Measurements from ENCODE around the gene JPH2. TPM values are rescaled to one million over a fixed set of nuclear protein-coding genes. Genes with fewer than 3 reads are reported as not detected.
"Not testable (repeated sequence)": the region's sequence is repeated elsewhere in the genome, so short reads cannot be mapped to it uniquely, and the experiment has no call there.

Gene JPH2
- under 0.01 TPM for total RNA-seq

DNA sequence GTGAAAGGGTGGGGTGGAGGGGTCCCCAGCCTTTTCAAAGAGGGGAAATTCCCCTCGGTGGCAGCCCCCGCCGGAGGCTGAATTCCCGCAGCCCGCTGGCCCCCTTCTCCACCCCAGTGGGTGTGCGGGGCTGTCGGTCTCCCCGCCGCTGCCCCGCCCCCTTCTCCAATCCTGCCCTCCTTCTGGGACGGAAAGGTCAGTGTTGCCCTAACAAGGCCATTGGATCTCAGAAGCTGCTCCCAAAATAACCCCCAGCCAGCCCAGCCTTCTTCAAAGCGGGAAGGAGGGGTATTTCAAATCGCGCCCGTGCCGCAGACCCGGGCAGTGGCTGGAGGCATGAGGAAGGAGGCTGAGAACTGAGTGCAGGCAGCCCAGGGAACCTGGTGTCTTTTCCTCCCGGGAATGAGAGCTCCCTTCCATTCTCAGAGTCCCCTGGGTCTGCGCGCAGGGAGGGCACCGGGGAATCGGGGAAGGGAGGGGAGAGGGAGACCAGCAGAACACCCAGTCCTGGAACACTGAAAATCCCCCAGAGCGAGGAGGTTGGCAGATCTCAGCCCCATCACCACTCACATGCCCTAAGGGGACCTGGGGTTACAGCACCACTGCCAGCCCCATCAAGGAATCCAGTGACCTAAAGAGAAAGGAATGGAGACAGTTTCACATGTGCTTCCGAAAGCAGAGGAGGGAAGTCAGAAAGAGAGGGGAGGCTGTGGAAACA, at the start of gene JPH2:
Gene JPH2, minus strand, starts transcription at position 135 of the 718 bp plus-strand sequence. CDS start 483 bp downstream, outside the sequence.
- no peak for DNase-seq (ENCODE audit: low read depth in 2 of 3, low spot score in 2 of 3)

DNA sequence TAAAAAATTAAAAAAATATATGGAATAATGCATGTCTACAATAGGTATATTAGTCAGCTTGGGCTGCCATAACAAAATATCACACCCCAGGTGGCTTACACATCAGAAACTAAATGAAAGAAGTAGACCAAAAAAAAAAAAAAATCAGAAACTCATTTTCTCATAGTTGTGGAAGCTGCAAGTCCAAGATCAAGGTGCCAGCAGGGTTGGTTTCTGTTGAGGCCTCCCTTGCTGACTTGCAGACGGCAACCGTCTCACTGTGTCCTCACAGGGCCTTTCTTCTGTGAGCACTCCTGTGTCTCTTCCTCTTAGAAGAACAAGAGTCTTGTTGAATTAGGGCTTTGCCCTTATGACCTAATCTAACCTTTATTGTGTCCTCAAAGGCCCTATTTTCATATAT, 48.7 kb upstream of the JPH2 start:
- no peak for DNase-seq (ENCODE audit: low read depth in 2 of 3, low spot score in 2 of 3)

DNA sequence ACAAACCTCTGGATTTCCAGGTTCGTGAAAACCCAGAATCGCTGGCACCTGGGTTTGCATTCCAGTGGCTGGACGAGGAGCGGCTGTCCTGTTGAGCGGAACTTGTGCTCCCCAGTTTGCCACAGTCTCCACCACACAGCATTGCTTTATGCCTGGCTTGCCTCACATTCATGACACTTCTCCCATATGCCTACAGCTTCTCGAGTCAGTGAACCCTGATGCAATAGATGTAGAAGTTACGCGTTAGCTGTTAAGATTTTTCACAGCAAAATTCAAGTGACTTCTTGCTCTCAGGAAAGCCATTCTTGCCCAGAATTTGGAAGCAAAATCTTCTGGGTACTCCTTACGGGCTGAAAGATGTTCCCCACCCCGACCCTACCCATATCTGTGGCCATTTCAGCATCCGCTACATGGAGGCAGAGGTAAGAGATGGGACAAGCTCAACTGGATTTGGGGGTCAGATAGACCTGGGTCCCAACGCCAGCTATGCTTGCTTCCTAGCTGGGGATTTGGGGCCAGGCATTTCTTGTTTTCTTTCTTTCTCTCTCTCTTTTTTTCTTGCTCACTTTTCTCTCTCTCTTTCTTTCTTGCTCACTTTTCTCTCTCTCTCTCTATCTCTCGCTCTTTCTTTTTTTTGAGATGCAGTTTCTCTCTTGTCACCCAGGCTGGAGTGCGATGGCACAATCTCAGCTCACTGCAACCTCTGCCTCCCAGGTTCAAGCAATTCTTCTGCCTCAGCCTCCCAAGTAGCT, 47.8 kb upstream of the JPH2 start:
- no peak for DNase-seq (ENCODE audit: low read depth in 2 of 3, low spot score in 2 of 3)

DNA sequence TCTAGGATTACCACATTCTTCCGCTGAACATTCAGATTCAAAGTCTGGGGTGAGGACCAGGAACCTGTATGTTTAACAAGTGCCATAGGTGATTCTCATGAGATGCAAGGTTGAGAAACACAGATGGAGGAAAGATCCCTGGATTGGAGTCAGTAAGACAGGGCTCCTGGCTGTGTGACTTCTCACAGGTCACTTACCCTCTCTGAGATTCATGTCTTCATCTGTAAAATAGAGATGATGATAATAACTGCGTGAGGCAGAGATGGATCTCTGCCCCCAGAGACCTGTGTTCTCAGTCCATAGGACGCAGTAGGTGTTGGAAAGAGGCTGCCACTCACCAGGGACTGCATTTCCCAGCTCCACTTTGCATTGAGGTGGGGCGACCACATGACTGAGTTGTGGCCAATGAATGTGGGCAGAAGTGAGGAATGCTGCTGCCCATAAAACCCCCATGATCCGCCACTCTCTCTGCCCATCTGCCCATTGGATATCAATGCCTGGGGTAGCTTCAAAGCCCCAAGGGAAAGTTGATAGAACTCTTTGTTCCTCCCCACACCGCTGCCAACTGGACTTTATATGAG, 46.5 kb upstream of the JPH2 start:
- no peak for DNase-seq (ENCODE audit: low read depth in 2 of 3, low spot score in 2 of 3)

DNA sequence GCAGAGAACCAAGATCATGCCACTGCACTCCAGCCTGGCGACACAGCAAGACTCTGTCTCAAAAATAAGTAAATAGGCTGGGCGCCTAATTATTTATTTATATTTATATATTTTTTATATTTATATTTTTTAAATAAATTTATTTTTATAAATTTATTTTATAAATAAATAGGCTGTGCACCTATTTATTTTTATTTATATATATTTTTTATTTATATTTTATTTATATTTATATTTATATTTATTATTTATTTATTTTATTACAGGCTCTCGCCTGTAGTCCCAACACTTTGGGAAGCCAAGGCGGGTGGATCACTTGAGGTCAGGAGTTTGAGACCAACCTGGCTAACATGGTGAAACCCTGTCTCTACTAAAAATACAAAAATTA, 45.5 kb upstream of the JPH2 start:
- not testable (repeated sequence) for DNase-seq (ENCODE audit: low read depth in 2 of 3, low spot score in 2 of 3)

DNA sequence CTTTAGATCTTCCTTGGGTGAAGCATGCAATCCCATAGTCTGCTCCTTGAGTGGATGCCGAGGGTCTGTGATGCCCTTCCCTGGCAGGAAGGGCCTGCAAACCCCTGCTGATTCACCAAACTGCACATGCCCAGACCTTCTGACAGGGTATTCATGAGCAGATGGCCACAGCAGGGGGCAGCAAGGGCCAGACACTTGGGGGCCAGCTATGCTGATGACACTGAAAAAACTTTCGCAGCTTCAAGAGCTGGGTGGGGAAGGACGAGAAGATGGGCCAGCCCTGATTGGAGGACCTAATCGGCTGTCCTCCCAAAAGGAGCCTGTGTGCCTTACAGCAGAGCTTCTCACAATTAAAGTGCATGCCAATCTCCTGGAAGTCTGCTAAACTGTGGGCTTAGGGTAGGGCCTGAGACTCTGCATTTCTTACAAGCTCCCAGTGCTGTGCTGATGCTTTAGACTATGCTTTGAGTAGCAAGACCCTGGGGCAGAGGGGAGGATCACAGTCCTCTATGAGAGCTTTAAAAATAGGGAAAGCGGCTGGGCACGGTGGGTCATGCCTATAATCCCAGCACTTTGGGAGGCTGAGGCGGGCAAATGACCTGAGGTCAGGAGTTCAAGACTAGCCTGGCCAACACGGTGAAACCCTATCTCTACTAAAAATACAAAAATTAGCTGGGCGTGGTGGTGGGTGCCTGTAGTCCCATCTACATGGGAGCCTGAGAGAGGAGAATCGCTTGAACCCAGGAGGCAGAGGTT, 44.9 kb upstream of the JPH2 start:
- DNase-seq (ENCODE audit: low read depth in 2 of 3, low spot score in 2 of 3) = no peak

DNA sequence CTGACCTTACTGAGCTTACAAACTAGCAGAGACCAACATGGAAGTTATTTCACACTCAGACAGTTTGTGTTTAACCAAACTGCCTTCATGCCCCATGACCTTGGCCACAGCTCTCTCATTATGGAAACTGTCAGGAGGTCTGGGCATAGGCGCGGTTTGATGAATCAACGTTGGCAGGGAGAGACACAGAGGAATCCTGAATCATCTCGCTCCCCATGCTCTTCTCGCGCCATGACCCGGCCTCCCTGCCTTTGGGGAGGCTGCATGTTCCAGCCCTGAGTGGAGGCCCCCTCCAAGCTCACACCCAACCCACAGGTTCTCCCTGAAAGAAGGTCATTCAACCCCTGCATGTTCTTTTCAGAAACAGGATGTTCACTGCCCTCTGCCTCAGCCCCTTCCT, 44.2 kb upstream of the JPH2 start:
- no peak for DNase-seq (ENCODE audit: low read depth in 2 of 3, low spot score in 2 of 3)

DNA sequence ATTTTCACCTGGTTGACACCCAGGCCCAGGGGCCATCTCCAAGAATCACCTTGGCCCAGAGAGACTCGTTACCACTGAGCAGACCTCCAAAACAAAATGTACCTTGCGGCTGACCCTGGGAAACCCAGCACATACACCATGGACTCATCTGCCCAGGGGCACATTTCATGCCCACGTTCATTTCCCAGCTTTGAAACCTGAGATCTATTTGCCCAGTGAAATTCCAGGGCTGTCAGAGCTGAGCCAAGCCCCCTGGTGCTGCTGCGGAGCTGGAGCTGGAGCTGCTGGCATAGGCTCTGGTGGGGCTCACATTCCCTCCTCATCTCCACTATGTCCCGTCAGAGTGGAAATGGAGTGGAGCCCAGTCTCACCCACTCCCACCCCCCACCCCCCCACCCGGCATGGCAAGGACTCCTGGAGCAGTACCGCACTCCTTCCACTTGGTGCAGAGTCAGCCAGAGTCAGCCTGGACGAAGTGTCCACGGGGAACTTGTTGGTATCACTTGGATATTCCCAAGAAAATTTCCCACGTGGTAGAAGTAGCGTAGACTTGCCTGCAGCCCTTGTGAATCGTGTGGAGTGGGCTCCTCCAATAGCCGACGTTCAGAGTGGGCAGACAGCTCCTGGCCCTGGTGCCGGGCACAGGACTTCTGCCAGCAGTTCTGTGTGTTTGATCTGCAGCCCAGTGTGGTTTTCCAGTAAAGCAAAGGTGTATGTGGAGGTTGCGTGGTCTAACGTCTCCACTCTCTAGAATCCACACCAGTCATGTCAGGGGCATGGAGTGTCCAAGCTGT, 41.7 kb upstream of the JPH2 start:
- DNase-seq (ENCODE audit: low read depth in 2 of 3, low spot score in 2 of 3) = no peak

DNA sequence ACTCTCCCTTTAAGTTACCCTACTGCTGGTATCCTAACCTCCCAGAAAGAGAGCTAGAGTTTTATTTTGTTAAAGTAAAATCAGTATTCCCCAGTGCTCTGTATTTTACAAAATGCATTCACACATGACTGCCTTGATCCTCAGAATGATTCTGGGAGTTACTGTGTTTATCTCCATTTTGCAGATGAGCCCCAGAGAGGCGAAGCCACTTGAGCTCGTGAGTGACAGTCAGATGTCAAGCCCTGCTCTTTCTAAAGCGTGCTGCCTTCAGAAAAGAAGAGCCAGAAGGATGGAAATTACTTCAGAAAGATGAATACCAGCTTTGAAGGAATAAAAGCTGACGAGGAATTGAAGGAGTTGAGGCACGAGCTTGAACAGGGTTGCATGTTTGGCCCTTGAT, 37.6 kb upstream of the JPH2 start:
- no peak for DNase-seq (ENCODE audit: low read depth in 2 of 3, low spot score in 2 of 3)

DNA sequence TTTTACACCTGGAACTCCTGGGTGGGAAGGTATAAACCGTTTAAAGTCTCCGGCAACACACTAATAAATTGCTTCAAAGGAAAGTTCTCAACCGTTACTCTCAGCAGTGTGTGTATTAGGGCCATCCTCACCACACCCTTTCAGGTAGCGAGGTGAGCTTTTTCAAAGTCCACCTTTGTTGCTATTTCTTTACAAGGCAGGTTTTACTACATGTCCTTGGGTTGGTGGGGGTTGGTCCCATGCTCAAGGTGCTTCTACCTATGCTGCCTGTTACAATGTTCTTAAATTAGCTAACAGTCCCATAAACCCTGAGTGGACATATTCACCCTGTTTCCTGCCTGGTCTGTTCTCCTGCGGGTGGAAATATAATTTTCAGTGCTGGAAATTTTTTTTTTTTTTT, 36.7 kb upstream of the JPH2 start:
- no peak for DNase-seq (ENCODE audit: low read depth in 2 of 3, low spot score in 2 of 3)

DNA sequence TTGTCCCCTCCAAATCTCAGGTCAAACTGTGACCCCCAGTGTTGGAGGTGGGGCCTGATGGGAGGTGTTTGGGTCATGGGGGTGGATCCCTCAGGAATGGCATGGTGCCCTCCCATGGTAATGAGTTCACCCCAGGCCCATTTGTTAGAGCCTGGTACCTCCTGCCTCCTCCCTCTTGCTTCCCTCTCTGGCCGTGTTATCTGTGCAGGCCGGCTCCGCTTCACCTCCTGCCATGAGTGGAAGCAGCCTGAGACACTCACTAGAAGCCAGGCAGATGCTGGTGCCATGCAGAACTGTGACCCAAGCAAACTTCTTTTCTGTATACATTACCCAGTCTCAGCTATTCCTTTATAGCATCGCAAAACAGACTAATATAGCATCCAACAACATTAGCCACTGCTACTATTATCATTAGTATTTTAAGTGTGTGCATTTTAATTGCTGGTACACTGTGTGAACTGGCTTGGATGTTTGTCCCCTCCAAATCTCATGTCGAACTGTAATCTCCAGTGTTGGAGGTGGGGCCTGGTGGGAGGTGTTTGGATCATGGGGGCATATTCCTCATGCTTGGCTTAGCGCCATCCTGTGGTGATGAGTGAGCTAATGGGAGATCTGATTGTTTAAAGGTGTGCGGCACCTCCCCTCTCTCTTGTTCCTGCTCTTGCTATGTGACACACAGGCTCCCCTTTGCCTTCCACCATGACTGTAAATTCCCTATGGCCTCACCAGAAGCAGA, 35.8 kb upstream of the JPH2 start:
- DNase-seq (ENCODE audit: low read depth in 2 of 3, low spot score in 2 of 3) = no peak

DNA sequence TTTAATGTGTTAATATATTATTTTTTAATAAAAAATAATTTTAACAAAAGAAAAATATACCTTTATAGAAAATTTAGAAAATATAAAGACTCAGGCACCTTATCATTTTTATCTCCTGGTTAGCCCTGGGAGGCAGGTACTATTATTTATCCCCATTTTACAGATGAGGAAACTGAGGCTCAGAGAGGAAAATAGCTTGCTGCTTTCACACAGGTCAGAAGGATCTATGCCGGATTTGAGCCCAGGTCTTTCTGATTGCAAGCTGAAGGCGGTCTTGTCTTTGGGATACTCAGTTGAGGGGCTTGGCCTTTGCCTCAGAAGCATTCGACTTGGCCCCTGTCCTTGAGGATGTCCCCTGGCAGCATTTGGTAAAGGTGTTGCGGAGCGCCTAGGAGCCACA, 35.0 kb upstream of the JPH2 start:
- DNase-seq (ENCODE audit: low read depth in 2 of 3, low spot score in 2 of 3) = no peak

DNA sequence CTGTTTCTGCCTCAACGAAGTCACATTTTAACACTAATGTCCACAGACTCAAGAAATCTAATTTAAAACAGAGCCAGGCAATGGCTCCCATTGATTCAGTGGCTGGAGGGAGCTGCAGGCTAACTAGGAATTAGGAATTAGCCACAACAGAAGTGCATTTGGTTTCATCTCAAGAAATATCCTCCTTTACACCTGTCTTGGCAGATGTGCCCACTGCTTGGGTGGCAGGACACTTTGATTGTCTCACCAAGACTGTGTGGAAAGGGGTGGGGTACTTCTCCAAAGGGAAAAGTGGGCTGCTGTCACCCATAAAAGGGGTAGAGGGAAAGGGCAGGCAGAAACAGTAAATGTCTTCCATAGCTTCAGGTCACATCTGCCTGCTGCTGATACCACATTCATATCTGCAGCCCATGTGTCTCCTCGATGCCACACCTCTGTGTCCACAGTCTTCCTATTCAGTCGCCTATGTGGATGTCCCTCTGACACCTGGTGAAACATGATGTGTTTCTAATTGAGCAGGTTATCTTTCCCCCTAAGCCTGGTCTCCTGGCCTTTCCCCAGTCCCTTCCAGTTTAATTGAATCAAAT, 34.5 kb upstream of the JPH2 start:
- no peak for DNase-seq (ENCODE audit: low read depth in 2 of 3, low spot score in 2 of 3)

DNA sequence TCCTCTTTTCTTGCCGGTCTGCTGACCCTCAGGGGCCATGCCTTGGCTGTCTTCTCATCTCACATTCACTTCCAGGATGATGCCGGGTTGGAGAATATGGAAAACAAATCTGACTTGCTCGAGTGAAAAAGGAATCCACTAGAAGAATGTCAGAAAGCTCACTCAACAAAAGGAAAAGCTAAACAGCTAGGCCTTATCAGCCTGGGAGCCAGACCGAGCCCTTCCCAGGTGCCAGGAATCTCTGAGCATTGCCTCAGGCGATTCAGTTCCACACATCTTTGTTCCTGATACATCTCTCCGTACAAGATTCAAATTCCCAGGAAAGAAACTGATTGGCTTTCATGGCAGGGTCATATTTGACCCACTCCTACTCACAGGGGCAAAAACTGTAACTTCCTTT, 32.8 kb upstream of the JPH2 start:
- DNase-seq (ENCODE audit: low read depth in 2 of 3, low spot score in 2 of 3) = no peak

DNA sequence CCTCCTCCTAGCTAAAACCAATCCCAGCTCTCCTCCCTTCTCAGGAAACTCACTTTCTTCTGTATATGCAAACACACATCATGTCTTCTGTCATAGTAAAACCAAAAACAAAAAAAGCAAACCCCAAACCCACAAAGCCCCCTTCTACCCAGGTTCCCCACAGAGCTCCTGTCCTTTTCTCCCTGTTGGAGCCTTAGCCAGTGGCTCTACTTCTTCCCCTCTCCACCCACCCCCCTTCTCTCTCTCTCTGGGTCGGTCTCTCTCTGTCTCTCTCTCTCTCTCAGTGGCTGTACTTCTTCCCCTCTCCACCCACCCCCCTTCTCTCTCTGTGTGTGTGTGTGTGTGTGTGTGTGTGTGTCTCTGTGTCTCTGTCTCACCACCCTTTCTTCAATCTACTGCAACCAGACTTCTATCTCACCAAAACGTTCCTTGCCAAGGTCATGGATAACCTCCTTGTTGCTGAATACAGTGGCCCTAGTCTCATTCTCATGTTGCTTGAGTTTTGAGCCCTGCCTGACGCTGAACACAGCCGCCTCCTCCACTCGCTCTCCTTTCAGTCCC, 32.3 kb upstream of the JPH2 start:
- DNase-seq (ENCODE audit: low read depth in 2 of 3, low spot score in 2 of 3) = peak in 1 of 3 donors; percentile 30

DNA sequence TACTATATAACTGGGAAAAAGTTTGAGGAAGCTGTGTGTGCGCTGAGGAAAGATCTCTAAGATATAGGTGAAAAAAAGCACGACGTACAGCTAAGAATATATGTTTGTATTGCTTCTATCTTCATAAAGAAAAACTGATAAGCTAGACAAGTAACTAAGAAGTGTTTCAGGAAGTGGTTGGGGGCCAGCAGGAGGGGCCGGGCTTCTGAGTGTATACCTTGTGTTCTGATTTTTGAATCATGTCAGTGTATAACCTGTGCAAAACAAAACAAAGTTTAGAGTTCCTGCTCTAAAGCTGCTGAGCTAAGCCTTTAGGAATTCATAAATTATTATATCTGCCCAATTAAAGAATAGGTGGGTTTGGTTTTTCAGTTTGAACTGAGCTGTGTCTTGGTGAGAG, 31.5 kb upstream of the JPH2 start:
- no peak for DNase-seq (ENCODE audit: low read depth in 2 of 3, low spot score in 2 of 3)

DNA sequence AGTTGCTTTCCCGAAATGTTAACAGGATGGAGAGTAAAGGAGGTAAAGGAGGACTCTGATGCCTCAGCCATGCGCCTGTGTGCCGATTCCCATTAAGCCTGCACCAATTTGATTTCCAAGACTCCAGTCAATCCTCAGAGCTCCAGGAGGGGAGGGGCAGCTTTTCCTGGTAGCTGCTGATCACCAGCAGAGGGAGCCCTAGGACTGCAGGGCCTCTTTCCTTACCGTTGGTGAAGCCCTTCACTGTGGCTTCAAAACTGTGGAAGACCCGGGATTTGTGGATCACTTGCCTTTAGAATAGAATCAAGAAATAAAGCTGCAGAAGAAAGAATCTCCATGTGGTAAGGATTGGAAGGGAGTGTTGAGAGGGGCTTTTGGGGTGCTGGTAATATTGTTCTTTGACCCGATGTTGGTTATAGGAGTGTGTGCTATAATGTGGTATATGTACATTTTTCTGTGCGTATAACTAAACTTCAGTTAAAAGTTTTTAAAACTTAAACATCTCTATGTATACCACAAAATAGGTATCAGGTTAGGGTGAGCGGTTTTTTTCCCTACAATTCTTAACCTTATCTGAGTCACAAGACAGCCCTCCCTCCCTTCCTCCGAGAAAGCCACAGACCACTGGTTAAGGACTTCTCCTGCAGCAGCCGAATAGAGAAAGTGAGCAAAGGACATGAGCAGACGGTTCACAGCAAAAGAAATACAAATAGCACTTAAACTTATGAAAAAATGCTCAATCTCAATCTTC, 30.5 kb upstream of the JPH2 start:
- peak; percentile 53 to 78 (median 64) for DNase-seq (ENCODE audit: low read depth in 2 of 3, low spot score in 2 of 3)

DNA sequence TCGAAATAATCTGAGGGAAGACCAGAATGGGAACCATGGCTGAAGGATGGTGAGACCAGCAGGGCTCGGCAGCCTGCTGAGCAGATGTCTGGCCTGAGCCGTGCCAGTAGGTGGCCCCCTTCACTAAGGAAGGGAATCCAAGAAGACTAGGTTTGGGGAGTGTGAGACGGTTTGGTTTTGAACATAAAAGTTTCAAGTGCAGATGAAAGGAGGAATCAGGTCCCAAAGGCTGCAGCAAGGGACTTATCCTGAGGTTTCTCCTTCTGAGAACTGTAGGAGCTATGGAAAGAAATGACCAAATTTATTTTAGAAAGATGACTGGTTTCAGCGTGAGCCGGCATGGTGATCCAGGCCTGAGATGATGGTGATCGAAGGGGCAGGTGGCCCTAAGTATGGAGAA, 28.1 kb upstream of the JPH2 start:
- DNase-seq (ENCODE audit: low read depth in 2 of 3, low spot score in 2 of 3) = peak in 2 of 3 donors; percentile 66 to 83
